ENCODE results near the gene RASSF10. TPM values are rescaled to one million over a fixed set of nuclear protein-coding genes. Genes with fewer than 3 reads are reported as not detected.
"Not testable (repeated sequence)": the region's sequence is repeated elsewhere in the genome, so short reads cannot be mapped to it uniquely, and the experiment has no call there.

RASSF10 gene
- total RNA-seq, 2 experiments from 2014 or later, result not detected

DNA sequence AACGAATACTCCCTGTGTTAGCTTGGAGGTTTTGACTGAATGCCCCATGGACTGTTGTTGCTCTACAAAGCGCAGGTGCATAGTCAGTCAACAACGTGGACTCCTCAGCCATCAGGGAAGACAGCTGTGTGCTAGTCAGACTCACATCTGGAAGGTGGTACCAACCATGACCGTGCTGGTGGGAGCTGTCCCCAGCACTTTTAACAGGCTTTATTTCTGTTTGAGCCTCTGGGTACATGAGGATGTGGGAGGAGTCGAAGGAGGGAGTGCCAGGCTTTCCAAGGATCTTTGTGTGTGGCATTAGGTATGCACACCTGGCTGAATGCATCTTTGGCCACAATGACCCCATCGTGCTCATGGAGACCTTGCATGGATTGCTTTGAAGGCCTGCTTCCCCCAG is 6.6 kb downstream of the RASSF10 start:
- CTCF ChIA-PET, result no interaction called here
- POLR2A ChIA-PET, result no interaction called here

DNA sequence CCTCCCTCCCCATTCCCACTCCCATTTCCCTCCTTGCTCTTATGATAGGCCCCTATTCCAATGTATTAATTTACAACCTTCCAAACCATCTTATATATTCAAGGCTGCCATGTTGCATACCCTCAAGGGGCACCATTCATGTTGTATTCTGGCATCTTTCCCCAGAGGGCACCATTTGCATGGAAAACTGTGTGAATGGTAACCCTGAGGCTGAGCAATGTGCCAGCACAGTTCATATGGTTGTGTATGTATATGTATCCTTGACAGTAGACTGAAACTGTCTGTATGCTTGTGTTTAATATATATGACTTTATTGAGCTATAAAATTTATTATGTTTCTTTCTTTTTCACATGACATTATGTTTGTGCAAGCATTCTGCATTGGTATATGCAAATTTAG is 7.3 kb downstream of the RASSF10 start:
- CTCF ChIA-PET, result no interaction called here
- POLR2A ChIA-PET, result no interaction called here

DNA sequence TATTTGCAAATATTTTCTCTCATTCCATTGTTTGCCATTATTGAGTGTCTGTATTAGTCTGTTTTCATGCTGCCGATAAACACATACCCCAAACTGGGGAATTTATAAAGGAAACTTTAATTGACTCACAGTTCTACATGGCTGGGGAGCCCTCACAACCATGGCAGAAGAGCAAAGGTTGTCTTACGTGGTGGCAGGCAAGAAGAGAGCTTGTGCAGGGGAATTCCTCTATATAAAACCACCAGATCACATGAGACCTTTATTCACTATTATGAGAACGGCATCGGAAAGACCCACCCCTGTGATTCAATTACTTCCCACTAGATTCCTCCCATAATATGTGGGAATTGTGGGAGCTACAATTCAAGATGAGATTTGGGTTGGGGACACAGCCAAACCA is 10.2 kb downstream of the RASSF10 start:
- POLR2A ChIA-PET, result no interaction called here
- CTCF ChIA-PET, result no interaction called here

DNA sequence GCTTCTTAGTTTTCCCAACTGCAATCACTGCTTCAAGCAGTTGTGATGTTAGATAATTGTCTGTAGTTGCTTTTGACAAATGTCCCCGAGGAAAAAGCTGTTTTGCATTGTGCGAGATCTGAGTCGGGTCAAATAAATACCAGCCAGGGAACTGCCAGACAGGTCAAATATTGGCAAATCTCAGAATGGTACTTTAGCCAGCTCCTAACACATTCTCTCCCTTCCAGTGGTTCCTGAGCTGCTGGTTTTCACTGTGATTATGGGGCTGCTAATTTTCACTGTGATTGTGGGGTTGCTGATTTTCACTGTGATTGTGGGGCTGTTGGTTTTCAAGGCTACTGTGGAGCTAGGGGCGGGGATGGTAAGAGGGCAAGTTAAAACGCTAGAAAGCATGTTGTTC is 14.3 kb downstream of the RASSF10 start:
- ChIA-PET POLR2A (no interaction called here), CTCF (no interaction called here)

DNA sequence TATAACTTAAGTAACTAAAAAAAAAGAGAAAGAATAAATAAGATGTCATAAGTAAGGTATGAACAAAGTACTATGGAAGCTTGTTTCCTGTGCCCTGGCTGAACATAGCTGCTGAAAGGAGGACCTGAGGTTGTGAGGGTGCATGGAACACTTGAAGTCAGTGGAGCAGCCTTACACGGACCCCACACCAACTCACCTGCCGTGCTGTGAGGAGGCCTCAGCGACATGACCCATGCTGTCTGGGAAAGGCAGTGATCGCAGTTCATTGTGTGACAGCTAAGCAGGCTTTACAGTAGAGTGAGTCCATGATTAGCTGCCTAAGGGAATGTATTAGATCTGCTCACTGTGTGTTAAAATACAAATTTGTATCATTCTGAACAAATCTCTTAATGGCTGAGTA is 17.6 kb downstream of the RASSF10 start:
- CTCF ChIA-PET, result no interaction called here
- POLR2A ChIA-PET, result no interaction called here

DNA sequence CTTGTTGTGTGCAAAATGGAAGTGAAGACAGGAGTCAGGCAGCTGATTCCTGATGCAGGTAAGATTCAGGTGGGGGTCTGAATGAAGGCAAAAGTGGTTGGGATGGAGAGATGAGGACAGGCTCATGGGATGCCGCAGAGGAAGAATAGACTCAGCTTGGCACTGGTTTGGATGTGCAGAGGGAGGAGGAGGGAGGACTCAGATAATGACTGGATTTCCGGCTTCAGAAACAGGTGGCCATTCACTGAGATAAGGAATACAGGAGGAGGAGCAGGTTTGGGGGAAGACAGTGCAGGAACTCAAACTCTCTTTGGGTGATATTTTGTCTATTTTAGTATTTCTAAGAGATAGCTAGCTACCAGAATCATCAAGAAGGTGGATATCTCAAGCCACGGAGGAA is 19.2 kb downstream of the RASSF10 start:
- ChIA-PET POLR2A (no interaction called here), CTCF (no interaction called here)

DNA sequence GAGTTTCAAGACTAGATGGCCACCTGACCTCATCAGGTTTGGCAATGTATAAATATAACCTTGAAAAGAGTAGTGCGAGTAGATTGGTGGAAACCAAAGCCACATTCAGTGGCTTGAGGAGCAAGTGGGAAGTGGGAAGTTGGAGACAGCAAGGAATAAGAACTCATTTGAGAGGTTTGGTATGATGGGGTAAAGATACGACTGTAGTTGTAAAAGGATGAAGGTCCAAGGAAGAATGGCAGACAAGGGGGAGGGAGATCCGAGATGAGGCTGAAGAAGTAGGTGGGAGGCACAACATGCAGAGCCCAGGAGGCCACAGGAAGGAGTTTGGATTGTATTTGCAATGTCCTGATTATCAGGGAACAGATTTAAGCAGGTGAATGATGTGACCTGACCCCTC is 20.8 kb downstream of the RASSF10 start:
- POLR2A ChIA-PET, result no interaction called here
- CTCF ChIA-PET, result no interaction called here

DNA sequence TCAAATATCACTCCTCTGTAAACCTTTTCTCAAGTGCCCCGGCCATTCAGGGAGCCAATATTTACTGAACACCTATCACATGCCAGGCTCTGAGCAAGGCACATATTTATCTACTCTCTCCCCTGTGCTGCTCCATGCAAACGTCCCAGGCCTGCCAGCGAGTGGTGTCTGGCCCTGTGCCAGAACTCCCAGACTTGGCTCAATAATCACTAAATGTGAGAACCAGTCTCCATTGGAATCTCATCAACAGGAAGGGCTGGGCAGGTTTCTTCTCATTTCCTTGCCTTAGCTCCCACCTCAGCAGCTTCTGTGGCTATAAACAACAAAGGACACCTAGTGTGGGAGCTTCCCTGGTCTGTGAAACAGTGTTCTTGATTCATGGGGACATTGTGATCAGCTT is 21.7 kb downstream of the RASSF10 start:
- POLR2A ChIA-PET, result no interaction called here
- CTCF ChIA-PET, result no interaction called here

DNA sequence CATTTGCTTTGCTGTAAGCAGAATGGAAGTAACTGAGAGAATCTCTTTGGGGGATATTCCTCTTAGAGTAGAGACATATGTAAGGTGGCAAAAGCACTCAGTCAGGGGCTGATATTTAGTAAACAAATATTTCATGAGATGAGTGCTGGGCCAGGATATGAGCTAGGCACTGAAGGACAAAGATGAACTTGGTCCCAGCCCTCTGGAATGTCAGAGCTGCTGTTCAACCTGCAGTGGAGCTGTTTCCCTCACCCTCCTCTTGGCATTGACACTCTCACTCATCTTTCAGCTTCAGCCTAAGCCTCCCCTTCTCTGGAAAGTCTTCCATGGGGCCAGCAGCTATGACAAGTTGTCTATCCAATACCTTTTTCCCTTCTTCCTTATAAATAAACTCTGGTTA is 22.2 kb downstream of the RASSF10 start:
- ChIA-PET POLR2A (no interaction called here), CTCF (no interaction called here)

DNA sequence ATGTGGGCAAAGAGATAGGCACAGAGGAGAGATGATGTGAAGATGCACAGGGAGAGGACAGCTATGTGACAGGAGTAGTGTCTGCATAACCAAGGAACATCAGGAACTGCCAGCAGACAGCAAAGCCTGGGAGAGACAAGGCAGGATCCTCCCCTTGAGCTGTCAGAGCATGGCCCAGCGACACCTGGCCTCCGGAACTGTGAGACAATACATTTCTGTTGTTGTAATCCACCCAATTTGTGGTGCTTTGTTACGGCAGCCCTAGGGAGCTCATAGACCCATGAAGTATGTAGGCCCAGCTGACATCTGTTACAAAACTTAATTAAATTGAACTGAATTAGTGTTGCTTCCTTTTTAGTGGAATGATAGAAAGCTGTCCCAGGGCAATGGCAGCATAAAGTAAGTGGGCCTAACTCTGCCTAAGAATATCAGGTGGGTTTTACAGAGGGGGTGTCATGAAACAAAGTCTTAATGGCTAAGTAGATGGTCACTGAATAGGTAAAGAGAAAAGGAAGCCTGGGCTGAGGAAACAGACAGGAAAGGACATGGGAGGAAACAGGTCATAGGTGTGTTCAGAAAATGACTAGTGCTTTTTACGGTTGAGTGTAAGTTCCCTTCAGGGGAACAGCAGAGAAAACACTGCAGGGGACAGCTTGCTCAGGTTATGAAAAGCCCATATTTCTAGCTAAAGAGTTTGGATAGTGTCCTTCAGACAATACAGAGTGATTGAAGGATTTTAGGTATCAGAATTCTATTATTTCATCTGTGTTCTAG is 24.8 kb downstream of the RASSF10 start:
- CTCF ChIA-PET, result no interaction called here

DNA sequence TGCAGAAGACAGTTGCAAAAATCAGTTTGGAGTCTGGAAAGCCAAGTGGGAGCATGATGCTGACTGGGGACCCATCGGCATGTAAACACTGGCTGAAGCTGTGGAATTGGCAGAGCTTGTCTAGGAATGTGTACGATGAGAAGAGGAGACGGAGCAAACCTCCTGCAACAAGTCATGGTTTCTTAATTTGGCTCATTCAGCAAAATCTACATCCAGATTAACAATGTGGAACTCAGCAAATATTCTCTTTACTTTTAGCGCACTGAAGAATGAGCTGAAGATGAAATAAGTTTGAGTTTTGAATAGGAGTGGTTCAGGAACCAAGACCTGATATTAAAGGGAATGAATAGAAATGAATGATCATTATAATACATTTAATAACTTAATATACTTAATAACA is 26.6 kb downstream of the RASSF10 start:
- POLR2A ChIA-PET, result no interaction called here
- CTCF ChIA-PET, result no interaction called here

More for the DNA sequence above, 24.8 kb downstream of the RASSF10 start:
- POLR2A ChIA-PET, result no interaction called here

DNA sequence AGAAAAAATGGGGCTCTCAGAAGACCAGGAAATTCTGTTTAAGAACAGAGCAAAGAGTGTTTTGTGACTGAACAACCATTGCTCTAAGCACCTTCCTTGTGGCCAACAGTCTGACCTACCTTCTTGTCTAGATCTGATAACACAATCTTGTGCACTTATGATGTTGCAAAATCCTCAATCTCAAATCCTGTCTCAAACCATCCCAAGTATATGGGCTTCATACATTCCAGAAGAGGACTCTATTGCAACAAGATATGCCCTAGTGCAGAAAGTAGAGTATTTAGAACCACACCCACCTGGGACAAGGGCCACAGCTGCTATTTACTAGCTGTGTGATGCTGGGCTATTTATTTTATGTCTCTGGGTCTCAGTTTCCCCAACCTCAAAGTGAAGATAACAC is 27.1 kb downstream of the RASSF10 start:
- ChIA-PET POLR2A (no interaction called here), CTCF (no interaction called here)

DNA sequence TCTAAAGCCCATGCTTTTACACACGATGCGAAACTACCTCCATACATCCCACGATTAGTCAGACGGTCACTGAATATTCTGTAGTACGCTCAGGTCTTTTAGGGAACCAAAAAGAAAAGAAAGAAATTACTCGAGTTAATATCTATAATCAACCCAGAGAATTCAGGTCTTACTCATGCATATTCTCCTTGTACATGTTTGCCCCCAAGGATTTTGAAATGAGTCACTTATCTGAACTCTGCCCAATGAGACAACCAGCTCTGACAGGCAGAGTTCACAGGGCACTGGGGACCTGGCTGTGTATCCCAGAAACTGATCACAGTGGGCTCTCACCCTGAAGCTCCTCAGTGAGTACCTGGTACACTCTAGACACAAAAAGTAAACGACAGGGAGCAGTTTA is 29.2 kb downstream of the RASSF10 start:
- CTCF ChIA-PET, result no interaction called here
- POLR2A ChIA-PET, result no interaction called here

DNA sequence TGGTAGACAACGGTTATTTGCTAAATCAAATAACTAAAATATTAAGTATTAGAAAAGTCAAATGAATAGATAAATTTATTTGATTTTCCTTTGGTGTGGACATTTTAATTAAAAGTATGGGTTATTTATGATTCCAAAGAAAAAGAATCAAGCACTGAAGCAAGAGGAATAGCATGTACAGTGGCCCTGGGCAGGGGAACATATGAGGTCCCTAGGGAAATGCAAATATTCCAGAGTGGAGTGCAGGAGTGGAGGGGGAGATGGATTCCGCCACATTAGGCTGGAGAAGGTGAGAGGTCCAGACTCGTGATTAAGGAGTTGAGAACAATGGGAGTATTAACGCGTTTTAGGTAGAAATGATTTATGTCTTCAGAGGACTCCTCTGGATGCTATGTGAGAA is 30.0 kb downstream of the RASSF10 start:
- ChIA-PET CTCF (no interaction called here), POLR2A (no interaction called here)

DNA sequence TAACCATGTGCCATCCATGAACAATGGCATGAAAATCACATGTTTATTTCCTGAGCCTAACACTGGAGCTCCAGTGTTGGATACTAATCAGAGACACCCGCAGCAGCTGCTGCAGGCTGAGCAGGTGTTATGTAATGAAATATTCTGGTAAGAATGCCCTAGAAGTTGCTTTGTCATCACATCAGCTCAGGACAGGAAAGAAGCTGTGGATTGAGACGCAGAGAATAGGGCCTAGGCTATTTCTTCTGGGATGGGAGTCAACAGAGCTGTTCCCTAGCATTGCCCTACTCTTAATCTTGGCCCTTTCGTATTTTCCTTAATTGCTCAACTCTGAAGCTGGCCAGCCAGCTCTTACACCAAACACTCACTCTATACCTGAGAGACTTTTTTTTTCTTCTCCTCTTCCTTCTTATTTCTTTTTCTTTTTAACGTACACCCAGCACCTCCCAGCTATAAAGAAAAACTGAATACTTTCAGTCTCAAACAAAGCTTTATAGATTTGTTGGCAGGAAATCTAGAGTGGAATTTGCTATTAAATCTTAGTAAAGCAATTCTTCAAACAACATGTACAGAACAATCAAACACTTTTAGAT is 31.9 kb downstream of the RASSF10 start:
- ChIA-PET POLR2A (no interaction called here), CTCF (no interaction called here)

DNA sequence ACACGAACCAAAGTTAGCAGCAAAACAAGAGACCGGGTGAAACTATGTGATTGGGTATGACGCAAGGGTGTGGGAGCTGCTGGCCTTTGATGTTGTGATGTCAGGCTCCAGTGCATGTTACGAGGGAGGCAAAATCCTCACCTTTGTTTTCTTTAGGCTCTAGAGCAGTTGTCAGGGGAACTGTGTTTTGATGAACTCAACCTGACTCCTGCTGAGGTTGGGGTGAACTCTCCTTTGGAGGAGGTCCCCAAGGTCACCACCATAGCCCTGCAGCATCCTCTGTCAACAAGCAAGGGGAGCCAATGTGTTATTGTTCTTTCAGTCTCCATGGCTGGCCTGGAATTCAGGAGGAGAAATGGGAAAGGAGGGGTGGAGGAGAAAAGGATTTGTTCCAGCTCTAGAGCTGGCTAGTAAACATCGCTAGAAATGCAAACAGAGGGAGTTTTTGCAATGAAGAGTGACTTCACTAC is 33.8 kb downstream of the RASSF10 start:
- POLR2A ChIA-PET, result no interaction called here
- CTCF ChIA-PET, result no interaction called here

DNA sequence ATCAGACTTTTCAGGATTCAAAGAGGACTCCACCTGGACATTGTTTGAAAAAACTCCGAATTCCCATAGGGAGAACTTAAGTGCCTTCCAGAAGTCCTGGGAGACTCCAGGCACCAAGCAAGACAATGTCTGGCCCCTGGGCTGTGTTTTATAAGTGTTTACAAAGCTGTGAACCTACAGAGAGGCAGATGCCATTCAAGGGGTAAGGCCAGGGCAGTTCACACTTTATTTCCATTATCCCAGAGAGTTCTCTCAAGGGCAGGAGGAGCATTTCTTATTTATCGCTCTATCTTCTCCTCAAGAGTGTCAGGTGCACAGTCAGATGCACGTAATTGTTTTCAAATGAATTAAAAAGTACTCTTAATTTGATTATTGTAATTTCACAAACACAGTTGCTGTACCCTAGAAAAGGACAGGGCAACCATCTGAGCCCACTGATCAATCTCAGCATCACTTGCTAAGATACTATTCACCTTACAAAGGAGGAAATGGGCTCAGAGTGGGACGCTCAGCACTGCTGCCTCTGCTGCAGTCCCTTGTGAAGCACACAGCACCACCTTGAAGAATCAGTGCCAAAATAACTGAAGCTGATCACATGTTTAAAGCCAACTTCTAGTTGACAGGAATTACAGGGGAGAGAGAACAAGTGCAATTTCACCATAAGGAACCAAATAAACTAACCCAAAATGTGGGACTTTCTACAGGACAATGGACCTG is 35.0 kb downstream of the RASSF10 start:
- ChIA-PET POLR2A (no interaction called here), CTCF (no interaction called here)

DNA sequence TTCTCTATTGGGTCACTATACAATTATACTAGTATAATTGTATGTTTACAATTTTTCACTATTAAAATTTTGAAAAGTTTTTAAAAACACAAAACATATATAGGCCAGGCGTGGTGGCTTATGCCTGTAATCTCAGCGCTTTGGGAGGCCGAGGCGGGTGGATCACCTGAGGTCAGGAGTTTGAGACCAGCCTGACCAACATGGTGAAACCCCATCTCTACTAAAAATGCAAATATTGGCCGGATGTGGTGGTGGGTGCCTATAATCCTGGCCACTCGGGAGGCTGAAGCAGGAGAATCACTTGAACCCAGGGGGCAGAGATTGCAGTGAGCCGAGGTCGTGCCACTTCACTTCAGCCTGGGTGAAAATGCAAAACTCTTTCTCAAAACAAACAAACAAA is 36.0 kb downstream of the RASSF10 start:
- CTCF ChIA-PET, result not testable (repeated sequence)

DNA sequence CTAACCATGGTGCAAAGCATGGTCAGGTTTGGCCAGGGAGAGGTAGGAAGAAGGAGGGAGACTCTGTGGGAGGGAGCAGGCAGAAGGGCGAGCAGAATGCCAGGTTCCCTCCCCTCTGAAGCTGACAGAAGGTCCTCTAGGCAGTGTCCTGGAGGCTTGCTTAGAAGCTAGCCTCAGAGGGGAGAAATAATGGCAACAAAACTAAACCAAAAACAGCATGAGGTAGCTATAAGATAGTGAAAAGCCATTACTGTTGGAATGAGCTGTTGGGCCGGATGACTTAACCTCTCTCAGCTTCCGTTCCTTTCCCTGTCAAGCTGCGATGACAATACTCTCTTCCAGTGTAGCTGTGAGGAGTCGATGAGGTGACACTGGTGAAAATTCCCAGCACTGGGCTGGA is 36.6 kb downstream of the RASSF10 start:
- ChIA-PET CTCF (no interaction called here), POLR2A (no interaction called here)

More for the DNA sequence above, 36.0 kb downstream of the RASSF10 start:
- POLR2A ChIA-PET, result not testable (repeated sequence)

DNA sequence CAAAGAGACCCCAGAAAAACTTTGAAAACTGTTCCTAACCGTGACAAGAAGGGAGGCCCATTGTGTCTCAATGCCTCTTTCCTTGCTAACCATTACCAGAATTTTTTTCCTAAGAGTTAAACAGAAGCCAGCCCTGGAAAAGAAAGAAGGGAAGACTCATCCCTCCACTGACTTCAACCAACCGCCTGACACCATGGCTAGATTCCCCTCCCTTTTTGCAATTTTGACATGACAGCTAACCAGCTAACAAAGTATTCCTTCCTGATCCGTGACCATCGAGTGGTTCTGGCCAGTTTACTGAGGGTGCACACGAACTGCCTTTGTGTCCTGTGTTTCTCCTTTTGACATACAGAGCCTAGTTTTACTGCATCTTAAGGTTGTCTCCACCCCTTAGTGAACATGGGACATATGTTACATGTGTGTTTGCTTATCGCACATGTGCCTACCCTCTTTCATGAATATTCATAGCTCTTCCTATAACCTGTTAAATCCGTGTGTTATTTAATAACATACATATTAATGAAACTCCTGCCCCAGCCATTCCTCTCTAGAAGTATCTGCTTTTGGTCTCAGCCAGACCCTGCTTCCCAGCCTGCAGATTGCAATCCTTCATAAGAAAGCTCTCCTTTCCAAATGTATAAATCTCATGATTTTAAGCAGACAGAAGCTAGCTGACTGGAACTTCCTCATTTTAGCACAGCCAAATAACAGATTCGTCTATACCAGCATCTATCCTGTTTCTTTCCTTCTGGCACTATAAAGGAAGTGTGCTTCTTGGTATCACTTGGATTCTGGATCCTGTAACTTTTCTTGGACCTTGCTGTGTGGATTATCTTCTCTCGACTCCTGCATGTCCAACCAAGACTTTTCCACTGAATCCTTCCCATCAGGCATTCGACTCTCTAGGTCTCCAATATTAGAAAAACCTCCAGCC is 37.8 kb downstream of the RASSF10 start:
- ChIA-PET CTCF (no interaction called here), POLR2A (no interaction called here)

DNA sequence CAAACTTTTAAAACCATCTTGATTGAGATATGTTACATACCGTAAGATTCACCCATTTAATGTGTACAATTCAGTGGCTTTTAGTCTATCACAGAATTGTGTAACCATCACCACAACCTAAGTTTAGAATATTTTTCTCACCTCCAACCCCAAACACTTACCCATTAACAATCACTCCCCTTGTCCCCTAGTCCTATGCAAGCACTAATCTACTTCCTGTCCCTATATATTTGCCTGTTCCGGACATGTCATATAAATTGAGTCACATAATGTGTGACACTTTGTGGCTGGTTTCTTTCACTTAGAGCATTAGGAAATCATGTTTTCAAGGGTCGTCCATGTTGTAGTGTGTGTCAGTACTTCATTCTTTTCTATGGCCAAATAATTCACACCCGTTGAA is 38.8 kb downstream of the RASSF10 start:
- CTCF ChIA-PET, result no interaction called here
- POLR2A ChIA-PET, result no interaction called here

All from activated CD8-positive, alpha-beta memory T cell treated with anti-CD3 and anti-CD28 coated beads for 36 hours (primary cell).